ENCODE data around the gene UQCC2. TPM values are rescaled to one million over a fixed set of nuclear protein-coding genes. Genes with fewer than 3 reads are reported as not detected.

The UQCC2 gene
- total and polyA plus RNA-seq, 2 of the 4 experiments (the other 2 are of a cell fraction), result 13.8 to 34.5 TPM

- no peak overlapping the region for H3K9ac ChIP-seq (ENCODE audit: low read depth, low read length)
- H2AFZ ChIP-seq (replicated peaks; ENCODE audit: low read length, poor library complexity), result no peak overlapping the region
- DNase-seq (no peak), ATAC-seq (ENCODE audit: low read depth) (no peak)
- no peaks in the 10 kb centered on the region for H3K4me1 ChIP-seq (ENCODE audit: control insufficient read depth, insufficient read depth, low read length)
- no peak overlapping the region for H3K4me2 ChIP-seq (ENCODE audit: low read depth, low read length)
- no peak overlapping the region for H3K4ac ChIP-seq (ENCODE audit: low read depth, low read length)
- intact Hi-C loops (cut with micrococcal nuclease), result no loop called here
- H3K36me3 ChIP-seq (ENCODE audit: control insufficient read depth, insufficient read depth, low read length), result no peaks in the 10 kb centered on the region
- H2BK5ac ChIP-seq (ENCODE audit: low read depth, low read length, poor library complexity, severe bottlenecking), result no peak overlapping the region
- no peak overlapping the region for H3K27ac ChIP-seq (ENCODE audit: insufficient read depth, low read length)
- TF ChIP-seq USF2 (IDR thresholded peaks at IDR 0.05; ENCODE audit: low read depth, low read length), result no peak
- TF ChIP-seq BHLHE40 (IDR thresholded peaks at IDR 0.05; ENCODE audit: low read depth, low read length), result no peak
- TF ChIP-seq SMC3 (IDR thresholded peaks at IDR 0.05; ENCODE audit: low read depth, low read length), result no peak
- TF ChIP-seq NFE2L2 (IDR thresholded peaks at IDR 0.05; ENCODE audit: low read depth, low read length), result no peak
- TF ChIP-seq CHD1 (IDR thresholded peaks at IDR 0.05; ENCODE audit: low read depth, low read length), result no peak
- no peak for TF ChIP-seq POLR2A (IDR thresholded peaks at IDR 0.05; ENCODE audit: low read depth, low read length)
- TF ChIP-seq MAZ (IDR thresholded peaks at IDR 0.05; ENCODE audit: borderline replicate concordance, low read depth, low read length), result no peak
- no peak for TF ChIP-seq FOS (IDR thresholded peaks at IDR 0.05; ENCODE audit: low read depth, low read length)
- no peak for TF ChIP-seq RFX5 (IDR thresholded peaks at IDR 0.05; ENCODE audit: low read depth, low read length)
- TF ChIP-seq CEBPB (IDR thresholded peaks at IDR 0.05; ENCODE audit: low read depth, low read length), result no peak
- TF ChIP-seq MAFK (IDR thresholded peaks at IDR 0.05; ENCODE audit: low read depth, low read length), result no peak
- no peak for TF ChIP-seq RCOR1 (IDR thresholded peaks at IDR 0.05; ENCODE audit: insufficient replicate concordance, low read length)
- no peak for TF ChIP-seq RAD21 (IDR thresholded peaks at IDR 0.05; ENCODE audit: low read length)
- H3K4me3 ChIP-seq (ENCODE audit: insufficient read depth, low read depth, low read length), result no peak overlapping the region
- no peaks in the 10 kb centered on the region for H3K9me3 ChIP-seq (ENCODE audit: control insufficient read depth, insufficient read depth, low read length)
- no peak overlapping the region for H3K18ac ChIP-seq (ENCODE audit: low read depth, low read length)
- no peak overlapping the region for H4K8ac ChIP-seq (ENCODE audit: low read depth in 2 of 2, low read length in 2 of 2)
- H4K20me1 ChIP-seq (ENCODE audit: insufficient read depth, low read length), result no peaks in the 10 kb centered on the region
- H2AK5ac ChIP-seq (ENCODE audit: low read depth, low read length), result no peak overlapping the region
- peaks cover 46% of the 10 kb centered on the region for H3K27me3 ChIP-seq (ENCODE audit: control insufficient read depth, insufficient read depth, low read length)
- H2BK20ac ChIP-seq (ENCODE audit: low read depth, low read length), result no peak overlapping the region
- H3K9me1 ChIP-seq (ENCODE audit: insufficient read depth, low read length), result no peaks in the 10 kb centered on the region
- no peak overlapping the region for H2BK15ac ChIP-seq (ENCODE audit: low read depth, low read length)
- no peak overlapping the region for H4K91ac ChIP-seq (ENCODE audit: insufficient read depth, low read depth, low read length)
- H3K79me1 ChIP-seq (ENCODE audit: low read depth in 1 of 2, low read length in 2 of 2), result no peaks in the 10 kb centered on the region
- H4K5ac ChIP-seq (ENCODE audit: low read depth, low read length), result no peak overlapping the region
- no peak overlapping the region for H3K23ac ChIP-seq (ENCODE audit: low read depth, low read length)
- no CpG with 5 or more reads among the region's 14 CpGs for WGBS, 2 experiments (ENCODE audit: extremely low coverage in 2 of 2, insufficient read length in 1 of 2)
- H2AK9ac ChIP-seq (replicated peaks; ENCODE audit: low read depth, low read length, poor library complexity), result no peak overlapping the region
- in situ Hi-C loops (cut with MboI; ENCODE audit: low sequenced_read_pairs), result no loop called here
- no peak overlapping the region for H3K56ac ChIP-seq (ENCODE audit: extremely low read depth, insufficient read depth, low read length)
- no peak overlapping the region for H2BK120ac ChIP-seq (ENCODE audit: low read depth, low read length)
- H3K14ac ChIP-seq (replicated peaks; ENCODE audit: low read depth, low read length), result no peak overlapping the region
- dilution Hi-C loops (cut with HindIII; ENCODE audit: low sequenced_read_pairs, unreplicated experiment), result no loop called here
- no TSS peak for BruUV-seq (replicated peaks)
- POLR2A ChIA-PET (ENCODE audit: unreplicated experiment), result no interaction called here
- CTCF ChIA-PET, result interaction anchor here (2.8 kb wide), 1 partner anchor 14 kb away, joined by 10 read pairs; the partner anchor contains the start of gene UQCC2
Observed at GRCh38 chr6:33725222-33725621, 13.7 kb upstream of the UQCC2 start.

Measured in IMR-90 (cell line).